Measurements from ENCODE around the gene ATP6V0E1.

Gene ATP6V0E1

DNA sequence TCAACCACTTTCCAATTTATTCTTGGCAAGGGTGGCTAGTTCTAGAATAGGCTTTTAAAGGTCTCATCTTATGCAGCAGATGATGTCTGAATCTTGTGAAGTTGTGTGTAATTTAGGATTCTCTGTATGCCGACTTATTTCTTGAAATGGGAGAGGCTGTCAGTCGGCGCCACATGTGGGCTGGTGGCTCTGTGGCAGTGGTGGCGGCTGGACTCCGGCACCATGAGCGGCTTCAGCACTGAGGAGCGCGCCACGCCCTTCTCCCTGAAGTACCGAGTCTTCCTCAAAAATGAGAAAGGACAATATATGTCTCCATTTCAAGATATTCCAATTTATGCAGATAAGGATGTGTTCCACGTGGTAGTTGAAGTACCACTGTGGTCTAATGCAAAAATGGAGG is 8.3 kb upstream of the ATP6V0E1 start:
- no peak overlapping the region for H3K4me3 ChIP-seq (replicated peaks; ENCODE audit: insufficient read depth, low read length)
- no peak for DNase-seq (ENCODE audit: low read depth in 1 of 2, low spot score in 1 of 2)
- no peaks in the 10 kb centered on the region for H3K27me3 ChIP-seq (ENCODE audit: insufficient read depth, poor library complexity, severe bottlenecking)
- no peak overlapping the region for H3K27ac ChIP-seq (replicated peaks)
- TF ChIP-seq, protein P1, sequence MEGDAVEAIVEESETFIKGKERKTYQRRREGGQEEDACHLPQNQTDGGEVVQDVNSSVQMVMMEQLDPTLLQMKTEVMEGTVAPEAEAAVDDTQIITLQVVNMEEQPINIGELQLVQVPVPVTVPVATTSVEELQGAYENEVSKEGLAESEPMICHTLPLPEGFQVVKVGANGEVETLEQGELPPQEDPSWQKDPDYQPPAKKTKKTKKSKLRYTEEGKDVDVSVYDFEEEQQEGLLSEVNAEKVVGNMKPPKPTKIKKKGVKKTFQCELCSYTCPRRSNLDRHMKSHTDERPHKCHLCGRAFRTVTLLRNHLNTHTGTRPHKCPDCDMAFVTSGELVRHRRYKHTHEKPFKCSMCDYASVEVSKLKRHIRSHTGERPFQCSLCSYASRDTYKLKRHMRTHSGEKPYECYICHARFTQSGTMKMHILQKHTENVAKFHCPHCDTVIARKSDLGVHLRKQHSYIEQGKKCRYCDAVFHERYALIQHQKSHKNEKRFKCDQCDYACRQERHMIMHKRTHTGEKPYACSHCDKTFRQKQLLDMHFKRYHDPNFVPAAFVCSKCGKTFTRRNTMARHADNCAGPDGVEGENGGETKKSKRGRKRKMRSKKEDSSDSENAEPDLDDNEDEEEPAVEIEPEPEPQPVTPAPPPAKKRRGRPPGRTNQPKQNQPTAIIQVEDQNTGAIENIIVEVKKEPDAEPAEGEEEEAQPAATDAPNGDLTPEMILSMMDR (IDR thresholded peaks at IDR 0.05; ENCODE audit: insufficient read depth, low read length) = no peak
- TF ChIP-seq REST (IDR thresholded peaks at IDR 0.05; ENCODE audit: insufficient replicate concordance, low read depth) = no peak

- no peak overlapping the region for H3K4me3 ChIP-seq (replicated peaks; ENCODE audit: insufficient read depth, low read length)
- no peak overlapping the region for H3K27ac ChIP-seq (replicated peaks)
- TF ChIP-seq SPI1 (IDR thresholded peaks at IDR 0.05; ENCODE audit: borderline replicate concordance, low read depth) (no peak), REST (IDR thresholded peaks at IDR 0.05; ENCODE audit: insufficient replicate concordance, low read depth) (no peak), POLR2AphosphoS5 (IDR thresholded peaks at IDR 0.05; ENCODE audit: low read depth) (no peak), GABPA (IDR thresholded peaks at IDR 0.05; ENCODE audit: low read depth) (no peak)
- TF ChIP-seq, protein P1 (IDR thresholded peaks at IDR 0.05; ENCODE audit: insufficient read depth, low read length) = no peak
- no peak for DNase-seq (ENCODE audit: low read depth in 1 of 2, low spot score in 1 of 2)
- H3K27me3 ChIP-seq (ENCODE audit: insufficient read depth, poor library complexity, severe bottlenecking) = no peaks in the 10 kb centered on the region
These were observed 3.8 kb upstream of the ATP6V0E1 start for GRCh38 chr5:172979778-172980177.

GRCh38 chr5:172981931-172982330 is 1.6 kb upstream of the ATP6V0E1 start:
- H3K27me3 ChIP-seq (ENCODE audit: insufficient read depth, poor library complexity, severe bottlenecking) = no peaks in the 10 kb centered on the region
- no peak overlapping the region for H3K4me3 ChIP-seq (replicated peaks; ENCODE audit: insufficient read depth, low read length)
- H3K27ac ChIP-seq (replicated peaks) = no peak overlapping the region
- no peak for DNase-seq (ENCODE audit: low read depth in 1 of 2, low spot score in 1 of 2)
- TF ChIP-seq GABPA (IDR thresholded peaks at IDR 0.05; ENCODE audit: low read depth) = no peak
- TF ChIP-seq REST (IDR thresholded peaks at IDR 0.05; ENCODE audit: insufficient replicate concordance, low read depth) = no peak
- TF ChIP-seq, protein P1 (IDR thresholded peaks at IDR 0.05; ENCODE audit: insufficient read depth, low read length) = no peak
- no peak for TF ChIP-seq POLR2AphosphoS5 (IDR thresholded peaks at IDR 0.05; ENCODE audit: low read depth)
- TF ChIP-seq SPI1 (IDR thresholded peaks at IDR 0.05; ENCODE audit: borderline replicate concordance, low read depth) = no peak

Measured in HL-60 (cell line).